Measurements from ENCODE around the gene IL10RA.

The IL10RA gene

DNA sequence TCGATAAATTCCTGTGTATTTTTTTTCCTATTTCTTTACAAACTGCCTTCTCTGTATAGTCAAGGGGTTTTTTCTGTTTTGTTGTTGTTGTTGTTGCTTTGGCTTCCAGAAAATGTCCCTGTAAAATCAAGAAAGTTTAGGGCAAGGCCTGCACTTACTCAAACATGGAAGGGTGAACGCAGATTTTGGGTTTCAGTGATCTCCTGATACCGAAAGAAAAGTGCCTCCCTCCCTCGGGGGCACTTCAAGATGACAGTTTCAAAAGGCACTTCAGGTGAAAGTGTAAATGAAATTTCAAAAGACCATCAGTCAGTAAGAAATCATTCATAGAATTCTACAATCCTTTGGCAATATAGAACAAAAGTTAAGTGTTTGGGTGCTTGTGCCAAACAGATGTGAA, 47.2 kb downstream of the IL10RA start:
- Histone ChIP-seq H3K36me3 (ENCODE audit: control insufficient read depth, insufficient read depth, low read length) (no peaks in the 10 kb centered on the region), H3K27ac (ENCODE audit: low read depth, low read length) (no peak overlapping the region), H3K4me1 (ENCODE audit: control insufficient read depth, insufficient read depth, low read length) (no peaks in the 10 kb centered on the region), H3K27me3 (ENCODE audit: control insufficient read depth, insufficient read depth, low read length) (no peaks in the 10 kb centered on the region), H3K9ac (ENCODE audit: low read depth, low read length) (no peak overlapping the region), H3K9me3 (ENCODE audit: control insufficient read depth, insufficient read depth, low read length) (no peaks in the 10 kb centered on the region), H3K4me3 (ENCODE audit: low read depth, low read length) (no peak overlapping the region)

DNA sequence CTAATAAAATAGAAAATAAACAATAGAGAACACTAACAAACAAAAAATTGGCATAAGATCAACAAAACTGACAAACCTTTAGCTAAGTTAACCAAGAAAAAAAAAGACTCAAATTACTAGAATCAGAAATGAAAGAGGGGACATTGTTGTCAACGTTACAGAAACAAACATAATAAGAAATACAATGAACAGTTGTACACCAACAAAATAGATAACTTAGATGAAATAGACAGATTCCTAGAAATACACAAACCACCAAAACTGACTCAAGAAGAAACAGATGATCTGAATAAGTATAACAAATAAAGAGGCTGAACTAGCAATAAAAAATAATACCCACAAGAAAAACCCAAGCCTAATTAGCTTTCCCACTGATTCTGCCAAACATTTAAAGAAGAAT, 55.9 kb downstream of the IL10RA start:
- H3K9me3 ChIP-seq (ENCODE audit: control insufficient read depth, insufficient read depth, low read length), result no peaks in the 10 kb centered on the region
- H3K4me1 ChIP-seq (ENCODE audit: control insufficient read depth, insufficient read depth, low read length), result no peaks in the 10 kb centered on the region
- H3K27ac ChIP-seq (ENCODE audit: low read depth, low read length), result no peak overlapping the region
- no peaks in the 10 kb centered on the region for H3K27me3 ChIP-seq (ENCODE audit: control insufficient read depth, insufficient read depth, low read length)
- no peak overlapping the region for H3K9ac ChIP-seq (ENCODE audit: low read depth, low read length)
- no peak overlapping the region for H3K4me3 ChIP-seq (ENCODE audit: low read depth, low read length)
- no peaks in the 10 kb centered on the region for H3K36me3 ChIP-seq (ENCODE audit: control insufficient read depth, insufficient read depth, low read length)

DNA sequence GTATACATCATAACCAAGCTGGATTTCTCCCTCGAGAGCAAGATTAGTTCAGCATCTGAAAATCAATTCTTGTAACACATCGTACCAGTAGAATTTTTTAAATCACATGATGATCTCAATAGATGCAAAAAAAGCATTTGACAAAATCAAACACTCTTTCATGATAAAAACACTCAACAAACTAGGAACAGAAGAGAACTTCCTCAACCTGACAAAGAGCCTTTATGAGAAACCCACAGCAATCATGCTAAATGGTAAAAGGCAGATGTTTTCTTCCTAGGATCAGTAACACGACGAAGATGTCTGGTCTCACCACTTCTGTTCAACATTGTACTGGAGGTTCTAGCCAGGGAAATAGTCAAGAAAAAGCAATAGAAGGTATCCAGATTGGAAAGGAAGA, 56.6 kb downstream of the IL10RA start:
- Histone ChIP-seq H3K36me3 (ENCODE audit: control insufficient read depth, insufficient read depth, low read length) (no peaks in the 10 kb centered on the region), H3K4me1 (ENCODE audit: control insufficient read depth, insufficient read depth, low read length) (no peaks in the 10 kb centered on the region), H3K27ac (ENCODE audit: low read depth, low read length) (no peak overlapping the region), H3K9me3 (ENCODE audit: control insufficient read depth, insufficient read depth, low read length) (no peaks in the 10 kb centered on the region), H3K4me3 (ENCODE audit: low read depth, low read length) (no peak overlapping the region), H3K9ac (ENCODE audit: low read depth, low read length) (no peak overlapping the region), H3K27me3 (ENCODE audit: control insufficient read depth, insufficient read depth, low read length) (no peaks in the 10 kb centered on the region)

DNA sequence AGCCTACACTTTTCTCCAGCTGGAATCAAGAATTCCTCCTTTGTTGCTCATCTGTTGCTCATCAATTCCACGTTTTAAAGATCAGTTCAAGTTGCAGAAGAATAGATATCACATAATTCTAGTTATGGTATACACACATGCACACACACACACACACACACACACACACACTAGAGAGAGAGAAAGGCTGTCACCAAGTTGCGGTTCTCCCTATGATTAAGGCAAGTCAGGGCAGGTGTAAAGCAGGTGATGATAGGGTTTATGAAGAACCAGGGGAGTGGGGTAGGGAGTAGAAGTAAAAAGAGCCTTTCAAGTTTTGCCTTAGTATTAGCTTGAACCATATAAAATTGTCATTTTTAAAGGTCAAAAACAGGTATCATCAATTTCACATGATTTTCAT, 59.0 kb downstream of the IL10RA start:
- no peaks in the 10 kb centered on the region for H3K9me3 ChIP-seq (ENCODE audit: control insufficient read depth, insufficient read depth, low read length)
- H3K4me1 ChIP-seq (ENCODE audit: control insufficient read depth, insufficient read depth, low read length), result no peaks in the 10 kb centered on the region
- no peaks in the 10 kb centered on the region for H3K36me3 ChIP-seq (ENCODE audit: control insufficient read depth, insufficient read depth, low read length)
- H3K27ac ChIP-seq (ENCODE audit: low read depth, low read length), result no peak overlapping the region
- H3K9ac ChIP-seq (ENCODE audit: low read depth, low read length), result no peak overlapping the region
- no peaks in the 10 kb centered on the region for H3K27me3 ChIP-seq (ENCODE audit: control insufficient read depth, insufficient read depth, low read length)
- H3K4me3 ChIP-seq (ENCODE audit: low read depth, low read length), result no peak overlapping the region

DNA sequence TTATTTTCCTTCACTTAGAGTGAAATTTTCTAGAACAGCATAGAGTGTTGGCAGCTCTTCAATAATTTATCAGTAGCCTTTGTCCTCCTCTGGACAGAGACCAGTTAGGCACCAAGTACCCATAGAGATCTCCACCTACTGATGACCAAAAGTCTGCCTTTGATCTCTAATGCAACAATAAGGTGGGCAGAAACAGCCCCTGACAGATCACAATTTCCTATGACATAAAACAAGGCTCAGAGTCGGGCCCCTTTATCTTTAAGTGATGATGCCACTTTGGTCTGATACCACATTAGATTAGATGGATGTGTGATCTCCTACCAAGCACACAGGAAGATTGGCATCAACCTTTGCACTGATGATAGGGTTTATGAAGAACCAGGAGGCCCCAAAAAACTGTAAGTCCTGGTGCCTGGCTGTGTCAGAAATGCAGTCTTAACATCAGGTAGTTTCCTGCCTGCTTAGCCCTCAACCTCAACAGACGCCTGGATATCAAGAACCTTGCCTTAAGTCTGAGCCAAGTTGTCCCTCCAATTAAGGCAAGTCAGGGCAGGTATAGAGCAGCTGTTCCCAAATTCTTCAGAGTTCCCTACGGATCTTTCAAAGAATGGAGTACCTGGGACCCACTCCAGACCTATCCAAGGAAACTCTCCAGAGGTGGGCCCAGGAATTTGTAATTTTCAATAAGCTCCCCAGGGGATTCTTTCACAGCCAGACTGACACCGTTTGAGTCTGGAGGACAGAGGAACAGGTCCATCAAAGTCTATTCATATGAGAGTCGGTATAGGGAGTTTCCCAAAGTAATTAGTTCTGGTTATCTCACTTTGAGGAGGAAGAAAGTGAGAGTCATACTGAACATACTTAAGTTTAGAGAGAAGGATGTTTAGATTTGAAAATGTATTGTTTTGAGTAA, 60.1 kb downstream of the IL10RA start:
- Histone ChIP-seq H3K9ac (ENCODE audit: low read depth, low read length) (no peak overlapping the region), H3K27me3 (ENCODE audit: control insufficient read depth, insufficient read depth, low read length) (no peaks in the 10 kb centered on the region), H3K9me3 (ENCODE audit: control insufficient read depth, insufficient read depth, low read length) (no peaks in the 10 kb centered on the region), H3K27ac (ENCODE audit: low read depth, low read length) (no peak overlapping the region), H3K4me3 (ENCODE audit: low read depth, low read length) (no peak overlapping the region), H3K36me3 (ENCODE audit: control insufficient read depth, insufficient read depth, low read length) (no peaks in the 10 kb centered on the region), H3K4me1 (ENCODE audit: control insufficient read depth, insufficient read depth, low read length) (no peaks in the 10 kb centered on the region)

DNA sequence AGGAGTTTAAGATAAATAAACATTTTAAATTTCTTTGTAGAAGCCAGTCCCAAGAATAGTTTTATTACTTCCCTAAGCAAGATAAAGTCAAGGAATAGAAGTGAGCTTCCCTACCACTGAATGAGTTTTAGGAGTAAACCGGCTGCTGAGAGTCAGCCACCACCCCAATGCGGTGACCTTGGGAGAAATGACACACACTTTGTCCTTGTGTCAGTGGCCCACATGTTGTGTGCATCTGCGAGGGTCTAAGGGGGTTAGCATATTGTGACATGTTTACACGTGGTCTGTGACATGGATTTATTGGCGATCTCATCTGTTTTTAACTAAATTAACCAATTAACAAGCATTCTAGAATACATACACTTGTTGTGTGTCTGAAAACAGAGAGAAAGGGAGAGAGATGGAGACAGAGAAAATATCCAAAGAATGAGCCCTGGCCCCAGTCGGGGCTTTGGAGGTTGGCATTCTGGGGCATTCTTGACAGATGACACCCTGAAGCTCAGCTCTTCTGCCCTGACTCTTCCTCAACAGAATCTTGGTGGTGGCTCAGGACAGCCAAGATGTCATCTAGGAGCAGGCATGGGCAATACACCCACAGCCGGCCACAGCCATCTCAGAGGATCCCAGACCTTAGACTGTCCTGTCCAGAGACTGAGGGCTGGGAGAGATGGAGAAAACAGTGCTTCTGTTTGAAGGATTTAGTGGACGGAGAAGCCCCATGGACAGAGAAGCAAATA, 60.9 kb downstream of the IL10RA start:
- no peak overlapping the region for H3K9ac ChIP-seq (ENCODE audit: low read depth, low read length)

DNA sequence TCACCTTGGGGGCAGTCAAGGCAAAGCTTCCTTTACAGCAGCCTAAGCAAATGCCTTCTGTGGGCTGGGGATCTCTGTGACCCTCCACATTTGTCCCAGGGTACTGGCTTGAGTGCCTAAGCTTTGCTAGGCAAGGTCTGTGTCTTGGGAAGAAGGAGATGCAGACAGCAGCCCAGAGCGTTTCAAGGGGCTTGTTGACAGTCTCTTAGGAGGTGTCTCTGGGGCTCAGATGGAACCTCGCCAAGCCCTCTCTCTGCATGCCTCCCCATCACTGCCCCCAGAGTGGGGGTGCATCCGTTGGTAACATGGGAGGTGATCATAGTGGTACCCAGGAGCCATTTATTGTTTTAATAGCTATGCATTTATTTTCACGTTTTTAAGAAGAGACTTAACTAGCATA, 61.6 kb downstream of the IL10RA start:
- no peak overlapping the region for H3K27ac ChIP-seq (ENCODE audit: low read depth, low read length)
- H3K27me3 ChIP-seq (ENCODE audit: control insufficient read depth, insufficient read depth, low read length), result no peaks in the 10 kb centered on the region
- H3K9ac ChIP-seq (ENCODE audit: low read depth, low read length), result no peak overlapping the region
- no peaks in the 10 kb centered on the region for H3K36me3 ChIP-seq (ENCODE audit: control insufficient read depth, insufficient read depth, low read length)
- H3K9me3 ChIP-seq (ENCODE audit: control insufficient read depth, insufficient read depth, low read length), result no peaks in the 10 kb centered on the region
- H3K4me1 ChIP-seq (ENCODE audit: control insufficient read depth, insufficient read depth, low read length), result no peaks in the 10 kb centered on the region
- no peak overlapping the region for H3K4me3 ChIP-seq (ENCODE audit: low read depth, low read length)

More for the DNA sequence above, 60.9 kb downstream of the IL10RA start:
- Histone ChIP-seq H3K36me3 (ENCODE audit: control insufficient read depth, insufficient read depth, low read length) (no peaks in the 10 kb centered on the region), H3K4me1 (ENCODE audit: control insufficient read depth, insufficient read depth, low read length) (no peaks in the 10 kb centered on the region), H3K9me3 (ENCODE audit: control insufficient read depth, insufficient read depth, low read length) (no peaks in the 10 kb centered on the region), H3K27ac (ENCODE audit: low read depth, low read length) (no peak overlapping the region), H3K27me3 (ENCODE audit: control insufficient read depth, insufficient read depth, low read length) (no peaks in the 10 kb centered on the region), H3K4me3 (ENCODE audit: low read depth, low read length) (no peak overlapping the region)

DNA sequence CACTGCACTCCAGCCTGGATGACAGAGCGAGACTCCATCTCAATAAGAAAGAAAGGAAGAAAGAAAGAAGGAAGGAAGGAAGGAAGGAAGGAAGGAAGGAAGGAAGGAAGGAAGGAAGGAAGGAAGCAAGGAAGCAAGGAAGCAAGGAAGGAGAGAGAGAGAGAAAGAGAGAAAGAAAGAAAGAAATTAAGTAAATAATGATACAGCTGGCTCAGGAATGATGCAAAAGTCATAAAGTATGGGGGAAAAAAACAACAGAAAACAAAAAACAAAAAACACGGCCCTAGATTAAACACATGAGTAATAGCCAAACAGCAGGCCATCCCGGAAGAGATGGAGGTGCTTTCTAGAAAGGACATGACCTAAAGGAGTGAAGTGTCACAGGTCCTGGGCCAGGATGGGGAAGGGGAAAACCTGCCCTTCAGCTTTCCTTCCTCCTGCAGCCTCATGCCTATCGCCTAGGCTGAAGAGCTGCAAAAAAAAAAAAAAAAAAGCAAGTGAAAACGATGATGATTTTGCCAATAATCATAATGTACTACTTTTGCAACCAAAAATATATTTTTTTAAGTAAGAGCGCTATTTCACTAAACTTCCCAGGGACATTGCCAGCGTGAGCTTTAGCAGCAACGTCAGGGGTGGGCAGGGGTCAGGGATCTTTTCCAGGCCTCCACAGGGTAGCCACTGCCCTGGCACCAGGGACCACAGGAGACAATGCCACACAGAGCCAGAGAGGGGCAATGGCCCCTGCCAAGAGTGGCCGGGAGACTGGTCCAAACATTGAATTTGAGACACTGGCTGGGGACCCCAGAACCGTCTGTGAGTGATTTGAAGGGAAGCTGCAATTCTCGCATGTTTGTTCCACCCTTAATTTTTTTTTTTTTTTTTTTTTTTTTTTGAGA, 62.5 kb downstream of the IL10RA start:
- Histone ChIP-seq H3K4me1 (ENCODE audit: control insufficient read depth, insufficient read depth, low read length) (no peaks in the 10 kb centered on the region), H3K4me3 (ENCODE audit: low read depth, low read length) (no peak overlapping the region), H3K36me3 (ENCODE audit: control insufficient read depth, insufficient read depth, low read length) (no peaks in the 10 kb centered on the region), H3K27ac (ENCODE audit: low read depth, low read length) (no peak overlapping the region), H3K9ac (ENCODE audit: low read depth, low read length) (no peak overlapping the region), H3K9me3 (ENCODE audit: control insufficient read depth, insufficient read depth, low read length) (no peaks in the 10 kb centered on the region), H3K27me3 (ENCODE audit: control insufficient read depth, insufficient read depth, low read length) (no peaks in the 10 kb centered on the region)

DNA sequence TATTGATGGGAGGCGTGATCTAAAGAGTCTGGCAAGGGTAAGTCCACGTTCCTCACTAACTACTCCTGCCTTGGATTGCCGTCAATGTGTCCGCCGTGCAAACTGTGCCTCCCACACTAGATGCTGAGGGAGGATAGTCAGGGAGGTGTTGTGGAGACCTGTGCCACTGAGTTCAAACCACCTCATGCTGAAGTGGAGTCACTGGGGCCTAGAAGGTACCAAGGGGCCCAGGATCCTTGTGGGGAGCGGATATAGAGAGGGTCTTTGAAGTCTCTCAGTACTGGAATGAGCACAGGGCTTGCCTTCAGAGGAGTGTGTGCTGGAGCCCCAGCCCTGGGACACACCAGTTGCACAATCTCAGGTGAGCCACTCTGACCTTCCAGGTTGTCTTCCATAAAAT, 63.6 kb downstream of the IL10RA start:
- Histone ChIP-seq H3K27me3 (ENCODE audit: control insufficient read depth, insufficient read depth, low read length) (no peaks in the 10 kb centered on the region), H3K4me1 (ENCODE audit: control insufficient read depth, insufficient read depth, low read length) (no peaks in the 10 kb centered on the region), H3K27ac (ENCODE audit: low read depth, low read length) (no peak overlapping the region), H3K36me3 (ENCODE audit: control insufficient read depth, insufficient read depth, low read length) (no peaks in the 10 kb centered on the region), H3K9me3 (ENCODE audit: control insufficient read depth, insufficient read depth, low read length) (no peaks in the 10 kb centered on the region), H3K9ac (ENCODE audit: low read depth, low read length) (no peak overlapping the region), H3K4me3 (ENCODE audit: low read depth, low read length) (no peak overlapping the region)

DNA sequence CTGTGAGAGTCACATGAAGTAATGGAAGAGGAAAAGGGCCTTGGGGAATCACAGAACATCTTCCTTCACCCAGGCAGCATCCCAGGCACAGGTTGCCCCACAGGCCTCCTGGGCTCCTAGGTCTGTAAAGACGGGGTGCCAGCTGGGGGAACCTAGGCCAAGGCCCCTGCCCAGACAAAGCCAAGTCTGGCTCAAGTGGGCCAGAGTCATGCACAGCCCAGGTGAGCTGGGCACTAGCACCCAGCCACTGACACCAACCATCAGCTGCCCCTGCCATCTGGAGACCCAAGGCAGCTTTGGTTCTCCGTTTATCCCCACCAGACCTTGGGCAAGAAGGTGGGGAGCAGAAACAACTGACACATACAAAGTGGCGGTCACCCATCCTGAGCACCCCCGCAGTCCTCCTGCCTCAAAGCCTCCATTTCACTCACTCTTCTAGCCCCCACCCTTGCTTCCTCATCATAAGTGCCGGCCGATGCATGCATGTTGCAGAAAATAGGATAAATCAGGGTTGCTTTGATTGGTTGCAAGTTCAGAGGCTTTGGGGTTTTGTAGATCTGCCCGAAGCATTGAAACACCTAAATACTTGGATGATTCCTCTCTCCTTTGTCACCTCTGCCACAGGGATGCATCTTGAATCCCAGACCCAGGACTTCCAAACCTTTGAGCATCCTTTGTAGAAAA, 64.2 kb downstream of the IL10RA start:
- no peaks in the 10 kb centered on the region for H3K36me3 ChIP-seq (ENCODE audit: control insufficient read depth, insufficient read depth, low read length)
- no peak overlapping the region for H3K4me3 ChIP-seq (ENCODE audit: low read depth, low read length)
- no peaks in the 10 kb centered on the region for H3K9me3 ChIP-seq (ENCODE audit: control insufficient read depth, insufficient read depth, low read length)
- no peaks in the 10 kb centered on the region for H3K27me3 ChIP-seq (ENCODE audit: control insufficient read depth, insufficient read depth, low read length)
- H3K4me1 ChIP-seq (ENCODE audit: control insufficient read depth, insufficient read depth, low read length), result no peaks in the 10 kb centered on the region
- H3K9ac ChIP-seq (ENCODE audit: low read depth, low read length), result no peak overlapping the region
- H3K27ac ChIP-seq (ENCODE audit: low read depth, low read length), result no peak overlapping the region

Measured in HUES48 (cell line).